Astrocyte (in vitro differentiated cells and primary cell): Measurements from ENCODE around the gene RUBCNL. TPM values are rescaled to one million over a fixed set of nuclear protein-coding genes. Genes with fewer than 3 reads are reported as not detected.

ENCODE experiments used
- DNase-seq: peaks from one replicate; pipeline ENCODE4 v3.0.0-alpha.2; 2010; ENCODE audit warnings: low read depth
- FAIRE-seq: peaks from 2 replicates; lab custom pipeline; 2011; peaks lifted over from hg19 to GRCh38; lab: Jason Lieb, UNC
- H2AFZ ChIP-seq: 2 replicates; pipeline ENCODE4 v1.6.0; 2012; ENCODE audit warnings: low read depth, low read length, inconsistent platforms
- H3K27ac ChIP-seq: 2 replicates; pipeline ENCODE4 v1.5.1; 2011; ENCODE audit warnings: low read depth, low read length, inconsistent platforms
- H3K27me3 ChIP-seq: 2 replicates; pipeline ENCODE4 v1.6.0; 2011; ENCODE audit warnings: low read length, inconsistent platforms; ENCODE audit not compliant: insufficient read depth
- H3K36me3 ChIP-seq: 2 replicates; pipeline ENCODE4 v1.5.1; 2011; ENCODE audit warnings: low read length, inconsistent platforms; ENCODE audit not compliant: insufficient read depth
- H3K4me1 ChIP-seq: 2 replicates; pipeline ENCODE4 v1.5.1; 2011; ENCODE audit warnings: low read length, inconsistent platforms; ENCODE audit not compliant: insufficient read depth
- H3K4me2 ChIP-seq: 2 replicates; pipeline ENCODE4 v1.6.0; 2012; ENCODE audit warnings: low read length, inconsistent platforms
- H3K4me3 ChIP-seq: 2 replicates; pipeline ENCODE4 v1.5.1; 2011; ENCODE audit warnings: low read depth, mild to moderate bottlenecking, low read length, inconsistent platforms; ENCODE audit not compliant: insufficient read depth
- H3K79me2 ChIP-seq: 2 replicates; pipeline ENCODE4 v1.6.0; 2012; ENCODE audit warnings: mild to moderate bottlenecking, low read length, inconsistent platforms; ENCODE audit not compliant: insufficient read depth
- H3K9ac ChIP-seq: 2 replicates; pipeline ENCODE4 v1.6.0; 2012; ENCODE audit warnings: mild to moderate bottlenecking, low read length, inconsistent platforms
- H3K9me3 ChIP-seq: 2 replicates; pipeline ENCODE4 v1.5.1; 2012; ENCODE audit warnings: low read depth, mild to moderate bottlenecking, low read length, inconsistent platforms; ENCODE audit not compliant: insufficient read depth
- H4K20me1 ChIP-seq: 2 replicates; pipeline ENCODE4 v1.6.0; 2012; ENCODE audit warnings: low read length, inconsistent platforms; ENCODE audit not compliant: insufficient read depth
- H3K27ac Mint-ChIP-seq: one replicate; pipeline ENCODE4 v1.8.0; 2021; ENCODE audit warnings: mild to moderate bottlenecking, mixed read lengths; ENCODE audit not compliant: unreplicated experiment
- H3K27me3 Mint-ChIP-seq: one replicate; pipeline ENCODE4 v1.8.0; 2021; ENCODE audit warnings: low read depth, mixed read lengths; ENCODE audit not compliant: unreplicated experiment
- H3K36me3 Mint-ChIP-seq: one replicate; pipeline ENCODE4 v1.8.0; 2021; ENCODE audit warnings: low read depth, mixed read lengths; ENCODE audit not compliant: unreplicated experiment
- H3K4me1 Mint-ChIP-seq: one replicate; pipeline ENCODE4 v1.8.0; 2021; ENCODE audit warnings: low read depth, mixed read lengths; ENCODE audit not compliant: unreplicated experiment
- H3K4me3 Mint-ChIP-seq: one replicate; pipeline ENCODE4 v1.8.0; 2021; ENCODE audit warnings: mild to moderate bottlenecking, moderate library complexity, mixed read lengths; ENCODE audit not compliant: unreplicated experiment
- H3K9me3 Mint-ChIP-seq: one replicate; pipeline ENCODE4 v1.8.0; 2021; ENCODE audit warnings: mild to moderate bottlenecking, mixed read lengths; ENCODE audit not compliant: unreplicated experiment
- EZH2 ChIP-seq: IDR thresholded peaks from 2 replicates; pipeline ENCODE4 v1.6.1; 2012; ENCODE audit warnings: mild to moderate bottlenecking, low read length, inconsistent platforms; ENCODE audit not compliant: insufficient read depth
- total RNA-seq: library from RNA; stranded (reverse); gene quantifications from 2 replicates; pipeline ENCODE4 v1.2.1, GENCODE V29; 2021
- TF ChIP-seq, protein P1 (sequence below): IDR thresholded peaks from 2 replicates; pipeline ENCODE4 v1.5.1; 2011; ENCODE audit warnings: low read depth, mild to moderate bottlenecking, inconsistent platforms, low read length, moderate library complexity; ENCODE audit not compliant: insufficient read depth

Gene RUBCNL
- total RNA-seq, 1 donor from 2014 or later, result 1.5 TPM

DNA sequence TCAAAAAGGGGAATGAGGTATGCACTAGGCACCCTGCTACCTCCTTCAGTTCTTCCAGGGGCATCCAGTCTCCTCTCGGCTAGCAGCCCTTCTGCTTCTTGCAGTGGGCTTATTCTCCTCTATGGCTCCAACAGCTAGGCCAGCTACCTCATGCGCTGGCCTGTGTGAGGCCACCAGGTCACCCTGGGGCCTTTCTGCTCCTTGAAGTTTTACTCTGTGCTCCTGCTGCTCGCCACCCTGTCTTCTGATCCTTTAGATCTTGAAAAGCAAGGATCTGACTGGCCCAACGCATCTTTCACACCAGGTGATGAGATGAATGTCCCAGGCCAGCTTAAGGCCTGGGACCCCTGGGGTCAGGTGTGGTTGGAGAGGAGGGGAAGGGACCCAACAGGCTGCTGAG lies 66.2 kb downstream of the RUBCNL start:
- H3K27ac Mint-ChIP-seq, result no peak overlapping the region
- Histone ChIP-seq H3K27me3 (peaks cover 15% of the 10 kb centered on the region), H3K9ac (no peak overlapping the region), H2AFZ (no peak overlapping the region), H3K9me3 (no peaks in the 10 kb centered on the region), H3K36me3 (no peaks in the 10 kb centered on the region), H3K4me1 (no peaks in the 10 kb centered on the region), H4K20me1 (no peaks in the 10 kb centered on the region), H3K79me2 (no peaks in the 10 kb centered on the region), H3K27ac (no peak overlapping the region), H3K4me3 (no peak overlapping the region), H3K4me2 (no peak overlapping the region)
- no peak overlapping the region for H3K4me3 Mint-ChIP-seq
- H3K36me3 Mint-ChIP-seq, result no peaks in the 10 kb centered on the region
- H3K27me3 Mint-ChIP-seq, result peaks cover 4% of the 10 kb centered on the region
- FAIRE-seq, result no peak
- DNase-seq, result no peak
- no peaks in the 10 kb centered on the region for H3K4me1 Mint-ChIP-seq
- no peaks in the 10 kb centered on the region for H3K9me3 Mint-ChIP-seq
- TF ChIP-seq, protein P1, sequence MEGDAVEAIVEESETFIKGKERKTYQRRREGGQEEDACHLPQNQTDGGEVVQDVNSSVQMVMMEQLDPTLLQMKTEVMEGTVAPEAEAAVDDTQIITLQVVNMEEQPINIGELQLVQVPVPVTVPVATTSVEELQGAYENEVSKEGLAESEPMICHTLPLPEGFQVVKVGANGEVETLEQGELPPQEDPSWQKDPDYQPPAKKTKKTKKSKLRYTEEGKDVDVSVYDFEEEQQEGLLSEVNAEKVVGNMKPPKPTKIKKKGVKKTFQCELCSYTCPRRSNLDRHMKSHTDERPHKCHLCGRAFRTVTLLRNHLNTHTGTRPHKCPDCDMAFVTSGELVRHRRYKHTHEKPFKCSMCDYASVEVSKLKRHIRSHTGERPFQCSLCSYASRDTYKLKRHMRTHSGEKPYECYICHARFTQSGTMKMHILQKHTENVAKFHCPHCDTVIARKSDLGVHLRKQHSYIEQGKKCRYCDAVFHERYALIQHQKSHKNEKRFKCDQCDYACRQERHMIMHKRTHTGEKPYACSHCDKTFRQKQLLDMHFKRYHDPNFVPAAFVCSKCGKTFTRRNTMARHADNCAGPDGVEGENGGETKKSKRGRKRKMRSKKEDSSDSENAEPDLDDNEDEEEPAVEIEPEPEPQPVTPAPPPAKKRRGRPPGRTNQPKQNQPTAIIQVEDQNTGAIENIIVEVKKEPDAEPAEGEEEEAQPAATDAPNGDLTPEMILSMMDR, result no peak
- TF ChIP-seq EZH2, result no peak

DNA sequence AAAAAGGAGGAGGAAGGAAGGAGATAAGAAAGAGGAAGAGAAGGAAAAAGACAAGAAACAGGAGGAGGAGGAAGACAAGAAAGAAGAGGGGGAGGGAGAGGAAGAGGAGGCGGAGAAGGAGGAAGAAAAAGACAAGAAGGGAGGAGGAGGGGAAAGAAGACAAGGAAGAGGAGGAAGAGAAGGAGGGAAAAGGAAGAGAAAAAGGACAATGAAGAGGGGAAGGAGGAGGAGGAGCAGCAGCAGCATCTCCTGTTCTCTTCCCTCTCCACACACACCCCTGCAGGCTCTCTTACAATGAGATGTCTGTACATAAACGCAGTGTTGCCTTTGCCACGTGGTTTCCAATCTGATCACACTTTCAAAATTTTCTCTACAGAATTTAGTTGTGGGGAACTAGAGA lies 66.6 kb downstream of the RUBCNL start:
- no peak for DNase-seq
- H2AFZ ChIP-seq, result no peak overlapping the region
- H3K9me3 ChIP-seq, result no peaks in the 10 kb centered on the region
- no peaks in the 10 kb centered on the region for H3K36me3 Mint-ChIP-seq
- no peak overlapping the region for H3K27ac ChIP-seq
- H3K9ac ChIP-seq, result no peak overlapping the region
- H3K36me3 ChIP-seq, result no peaks in the 10 kb centered on the region
- no peak overlapping the region for H3K4me3 Mint-ChIP-seq
- no peaks in the 10 kb centered on the region for H3K9me3 Mint-ChIP-seq
- H3K4me2 ChIP-seq, result no peak overlapping the region
- TF ChIP-seq EZH2, result no peak
- TF ChIP-seq, protein P1, result no peak
- no peak for FAIRE-seq
- no peaks in the 10 kb centered on the region for H3K4me1 ChIP-seq
- H3K27me3 ChIP-seq, result peaks cover 15% of the 10 kb centered on the region
- H3K79me2 ChIP-seq, result no peaks in the 10 kb centered on the region
- H4K20me1 ChIP-seq, result no peaks in the 10 kb centered on the region
- no peak overlapping the region for H3K4me3 ChIP-seq
- no peaks in the 10 kb centered on the region for H3K4me1 Mint-ChIP-seq
- H3K27ac Mint-ChIP-seq, result no peak overlapping the region
- peaks cover 4% of the 10 kb centered on the region for H3K27me3 Mint-ChIP-seq

DNA sequence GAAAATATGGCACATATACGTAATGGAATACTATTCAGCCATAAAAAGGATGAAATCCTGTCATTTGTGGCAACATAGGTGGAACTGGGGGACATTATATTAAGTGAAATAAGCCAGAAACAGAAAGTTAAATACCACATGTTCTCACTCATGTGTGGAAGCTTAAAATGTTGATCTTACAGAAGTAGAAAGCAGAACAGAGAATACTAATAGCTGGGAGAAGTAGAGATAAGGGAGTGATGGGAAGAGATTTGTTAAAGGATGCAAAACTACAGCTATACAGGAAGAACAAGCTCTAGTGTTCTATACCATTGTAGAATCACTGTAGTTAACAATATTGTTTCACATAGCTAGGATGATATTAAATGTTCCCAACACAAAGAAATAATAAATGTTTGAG lies 68.1 kb downstream of the RUBCNL start:
- peaks cover 4% of the 10 kb centered on the region for H3K27me3 Mint-ChIP-seq
- Histone ChIP-seq H3K4me1 (no peaks in the 10 kb centered on the region), H3K4me3 (no peak overlapping the region), H4K20me1 (no peaks in the 10 kb centered on the region), H3K9ac (no peak overlapping the region), H3K4me2 (no peak overlapping the region), H3K79me2 (no peaks in the 10 kb centered on the region), H3K27ac (no peak overlapping the region), H3K9me3 (no peaks in the 10 kb centered on the region), H2AFZ (no peak overlapping the region), H3K36me3 (no peaks in the 10 kb centered on the region), H3K27me3 (peaks cover 15% of the 10 kb centered on the region)
- no peaks in the 10 kb centered on the region for H3K9me3 Mint-ChIP-seq
- TF ChIP-seq, protein P1, result no peak
- no peak for TF ChIP-seq EZH2
- FAIRE-seq, result no peak
- H3K36me3 Mint-ChIP-seq, result no peaks in the 10 kb centered on the region
- no peaks in the 10 kb centered on the region for H3K4me1 Mint-ChIP-seq
- H3K4me3 Mint-ChIP-seq, result no peak overlapping the region
- no peak for DNase-seq
- H3K27ac Mint-ChIP-seq, result no peak overlapping the region
